DMS 273 (cell line): ENCODE results near the gene DOK6.

Experiments
- DNase-seq: peaks from one replicate; lab custom pipeline; 2025; ENCODE audit not compliant: unreplicated experiment; lab: John Stamatoyannopoulos, UW

DOK6 gene

GRCh38 chr18:69895066-69896047 lies 494.7 kb downstream of the DOK6 start:
- DNase-seq, result no peak

DNA sequence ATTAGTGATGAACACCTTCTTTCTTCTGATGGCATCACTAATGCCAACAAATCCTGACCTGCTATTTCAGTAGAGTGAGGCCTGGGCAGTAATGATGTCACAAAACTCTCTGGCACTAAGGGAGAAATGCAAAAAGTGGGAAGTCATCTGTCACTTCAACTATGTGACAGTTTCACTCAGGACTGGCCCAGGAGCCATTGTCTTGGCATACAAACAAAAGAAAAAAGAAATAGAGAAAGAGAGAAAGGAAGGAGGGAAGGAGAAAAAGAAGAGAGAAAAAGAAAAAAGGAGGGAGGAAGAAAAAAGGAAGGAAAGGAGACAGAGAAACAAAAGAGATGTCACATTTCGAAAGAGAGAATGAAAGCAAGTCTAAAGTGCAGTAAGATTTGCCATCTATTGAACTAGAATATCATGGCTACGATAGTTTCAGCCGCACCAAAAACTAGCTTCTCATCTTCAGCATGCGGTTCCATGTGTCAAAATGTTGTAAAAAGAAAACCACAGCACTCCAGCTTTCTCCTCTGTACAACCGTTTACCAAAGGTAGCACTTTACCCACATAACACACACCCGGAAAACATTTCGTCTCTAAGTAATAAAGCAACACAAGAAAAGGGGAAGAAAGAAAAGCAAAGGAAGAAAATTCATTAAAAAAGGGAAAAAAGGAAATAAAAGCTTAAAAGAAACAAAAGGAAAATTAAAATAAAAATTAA lies 496.9 kb downstream of the DOK6 start:
- DNase-seq, result no peak

DNA sequence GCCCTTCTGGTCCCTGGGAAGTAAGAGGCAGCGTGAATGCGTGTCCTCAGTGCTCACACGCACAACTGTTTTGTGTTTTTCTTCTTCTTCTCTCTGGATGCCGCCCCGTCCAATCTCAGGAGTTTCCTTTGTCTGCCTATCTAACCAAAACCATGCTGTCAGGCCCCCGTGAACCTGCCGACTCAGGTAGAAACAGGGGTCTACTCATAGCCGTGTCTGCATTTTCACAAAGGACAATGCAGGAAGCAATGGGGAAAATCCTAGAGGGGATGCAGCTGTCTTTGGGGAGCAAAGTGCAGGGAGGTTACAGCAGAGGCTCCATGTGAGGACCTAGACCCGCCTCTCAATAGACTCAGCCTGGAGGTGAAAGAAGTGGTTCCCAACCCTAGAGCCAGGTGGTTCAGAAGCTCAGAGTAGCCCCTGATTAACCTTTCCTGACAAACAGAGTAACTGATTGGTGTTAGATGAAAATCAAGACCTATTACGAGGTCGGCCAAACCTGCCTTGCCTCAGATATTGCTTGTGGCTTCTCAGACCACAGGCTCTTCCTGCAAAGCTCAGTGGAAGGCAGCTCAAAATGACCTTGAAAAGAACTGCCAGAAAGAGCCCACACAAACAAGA lies 497.7 kb downstream of the DOK6 start:
- DNase-seq, result no peak
